ENCODE results near the gene CATSPER3. TPM values are rescaled to one million over a fixed set of nuclear protein-coding genes. Genes with fewer than 3 reads are reported as not detected.

The CATSPER3 gene
- total RNA-seq, 1 donor from 2014 or later: under 0.01 TPM

DNA sequence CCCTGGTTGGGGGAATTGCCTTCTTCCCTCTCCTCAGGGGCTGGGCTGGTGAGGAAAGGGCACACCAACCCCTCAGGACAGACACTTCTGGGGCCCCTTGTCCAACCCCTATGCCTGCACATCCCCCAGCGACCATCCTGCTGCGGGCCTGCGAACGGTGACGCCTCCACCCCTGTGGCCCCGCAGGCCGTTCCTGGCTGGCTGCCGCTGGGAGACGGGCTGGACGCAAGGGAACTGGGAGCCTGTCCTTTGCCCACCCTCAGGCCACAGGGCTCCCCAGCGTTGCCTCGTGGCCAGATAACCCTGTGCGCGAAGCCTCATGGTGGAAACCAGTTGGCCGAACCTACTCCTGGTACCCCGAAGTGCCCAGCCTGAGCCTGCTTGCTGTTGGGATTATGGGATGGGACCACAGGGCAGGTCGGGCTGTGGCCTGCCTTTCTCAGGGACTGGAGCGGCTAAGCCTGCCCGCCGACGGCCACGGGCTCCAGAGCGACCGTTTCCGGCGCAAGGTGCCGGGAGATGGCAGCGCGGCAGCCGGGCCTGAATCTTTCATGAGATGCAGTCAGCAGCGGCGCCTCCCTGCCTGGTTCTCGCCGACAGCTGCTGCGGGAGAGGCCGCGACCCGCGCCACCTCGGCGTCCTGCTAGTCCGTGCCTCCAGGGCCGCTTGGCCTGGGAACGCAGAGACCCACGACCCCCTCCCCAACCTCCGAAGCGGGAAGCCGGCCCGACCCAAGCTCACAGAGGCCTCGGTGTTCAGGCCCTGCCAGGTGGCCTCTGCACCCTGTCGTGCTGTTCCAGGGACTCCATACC is 72.8 kb downstream of the CATSPER3 start:
- no peak for DNase-seq (ENCODE audit: low read depth in 2 of 2)

DNA sequence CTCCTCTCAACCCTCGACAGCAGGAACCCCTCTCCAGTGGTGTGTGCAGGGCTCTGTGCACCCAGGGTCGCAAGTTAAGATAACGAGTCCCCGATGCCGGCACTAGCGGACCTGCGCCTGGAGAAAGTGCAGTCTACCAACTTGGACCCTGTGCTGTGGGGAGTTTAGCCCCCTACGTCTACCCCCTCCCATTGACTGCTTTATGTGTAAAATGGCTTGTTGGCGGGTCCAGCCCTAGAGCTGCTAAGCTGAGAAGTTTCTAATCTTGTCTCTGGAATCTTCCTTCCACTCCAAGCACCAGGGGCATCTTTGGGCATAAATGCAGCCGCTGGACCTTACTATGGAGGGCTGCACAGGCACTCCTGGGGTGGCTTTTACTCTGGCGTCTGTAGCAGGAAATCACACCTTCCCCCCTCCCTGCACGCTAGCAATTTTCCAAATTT is 73.5 kb downstream of the CATSPER3 start:
- no peak for DNase-seq (ENCODE audit: low read depth in 2 of 2)

DNA sequence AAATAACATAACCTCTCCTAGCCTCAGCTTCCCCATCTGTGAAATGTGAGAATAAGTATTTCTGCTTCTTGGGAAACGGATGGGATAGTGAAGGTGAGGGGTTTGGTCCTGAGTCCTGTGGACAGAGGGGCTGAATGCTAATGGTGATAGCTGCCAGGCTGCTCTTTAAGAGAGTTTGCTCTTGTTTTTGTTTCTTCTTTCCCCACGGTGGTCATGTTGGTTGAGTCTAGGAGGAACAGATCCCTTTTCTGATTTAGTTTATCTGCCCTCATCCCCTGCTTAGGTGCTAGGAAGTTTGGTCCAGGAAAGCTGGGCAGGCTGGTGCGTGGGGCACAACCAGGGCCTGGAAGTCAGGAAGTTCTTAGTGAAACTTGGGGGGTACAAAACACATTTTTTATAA is 74.0 kb downstream of the CATSPER3 start:
- no peak for DNase-seq (ENCODE audit: low read depth in 2 of 2)

DNA sequence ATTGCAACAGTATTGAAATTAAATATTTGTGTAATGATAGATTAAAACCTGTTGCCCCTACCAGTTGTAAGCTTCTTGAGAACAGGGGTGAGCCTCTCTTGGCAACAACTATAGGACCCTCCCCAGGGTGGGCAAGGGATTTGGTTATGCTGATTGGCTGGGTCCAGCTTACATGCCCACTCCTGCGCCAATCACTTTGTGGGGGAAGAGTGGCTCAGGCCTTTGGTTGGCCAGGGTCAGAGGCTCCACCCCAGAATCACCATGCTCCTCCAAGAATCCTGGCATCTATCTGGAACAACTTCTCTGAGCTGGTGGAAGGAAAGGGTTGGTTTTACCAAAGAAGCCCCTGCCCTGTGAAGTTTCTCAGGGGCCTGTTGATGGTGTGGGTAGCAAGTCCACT is 74.9 kb downstream of the CATSPER3 start:
- no peak for DNase-seq (ENCODE audit: low read depth in 2 of 2)

DNA sequence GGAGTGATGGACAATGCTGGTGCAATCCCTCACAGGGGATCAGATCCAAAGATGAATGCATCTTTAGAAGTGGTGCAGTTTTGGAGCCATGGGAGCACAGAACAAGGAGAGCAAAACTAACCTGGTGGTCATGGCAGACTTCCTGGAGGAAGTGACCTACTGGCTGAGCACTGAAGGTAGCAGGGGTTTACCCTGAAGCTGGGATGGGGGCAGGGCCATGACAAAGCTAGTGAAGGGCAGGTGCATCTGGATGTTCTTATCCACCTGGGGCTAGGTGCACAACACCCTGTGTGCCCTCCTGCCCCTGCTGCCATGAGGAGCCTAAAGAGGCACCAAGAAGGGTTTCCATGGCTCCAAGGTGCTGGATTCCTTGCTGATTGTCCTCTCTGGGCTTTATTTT is 77.8 kb downstream of the CATSPER3 start:
- no peak for DNase-seq (ENCODE audit: low read depth in 2 of 2)

DNA sequence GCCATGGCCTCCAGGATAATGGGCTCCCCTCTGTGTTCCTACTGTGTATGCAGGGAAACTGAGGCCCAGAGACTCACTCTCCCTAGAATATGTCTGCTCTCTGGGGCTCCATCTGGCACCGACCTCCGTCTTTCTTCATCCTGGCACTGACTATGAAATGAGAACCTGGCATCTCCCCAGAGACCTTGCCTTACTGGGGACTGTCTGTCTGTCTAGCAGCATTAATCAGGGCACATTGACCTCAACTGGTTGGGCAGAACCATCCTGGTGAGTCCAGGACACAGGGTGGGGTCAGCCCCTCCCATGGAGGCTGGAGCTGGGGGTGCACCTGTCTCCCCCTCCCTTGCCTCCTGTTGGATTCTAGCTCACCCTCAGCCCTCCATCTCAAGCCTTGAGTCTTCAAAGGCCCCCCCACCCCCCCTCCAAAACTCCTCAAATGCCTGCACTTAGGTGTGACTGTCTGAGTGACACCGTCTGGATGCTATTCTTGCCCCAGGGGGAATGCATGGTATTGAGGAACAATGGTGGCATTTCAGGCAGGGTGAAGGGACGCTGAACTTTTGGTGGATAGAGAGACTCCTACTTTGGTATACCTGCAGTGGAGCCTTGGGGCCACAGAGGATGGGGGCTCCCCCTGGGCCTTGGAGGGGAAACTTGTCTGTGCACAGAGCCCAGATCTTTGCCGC is 79.1 kb downstream of the CATSPER3 start:
- no peak for DNase-seq (ENCODE audit: low read depth in 2 of 2)

DNA sequence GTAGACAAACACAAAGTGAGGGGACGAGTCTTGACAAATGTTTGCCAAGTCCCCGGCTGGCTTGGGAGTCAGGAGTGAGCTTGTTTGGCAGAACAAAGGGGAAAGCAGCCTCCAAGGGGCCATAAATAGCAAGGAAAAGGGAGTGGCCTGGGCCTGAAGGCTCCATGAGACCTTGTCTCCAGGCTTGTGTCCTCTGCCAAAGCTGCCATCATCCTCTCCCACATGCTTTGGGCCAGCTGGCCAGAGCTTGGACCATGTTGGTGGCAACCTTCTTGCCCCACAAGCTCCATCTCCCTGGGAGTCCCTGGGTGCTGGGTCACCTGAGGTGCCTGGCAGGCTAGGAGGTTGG is 79.6 kb downstream of the CATSPER3 start:
- DNase-seq (ENCODE audit: low read depth in 2 of 2): no peak

DNA sequence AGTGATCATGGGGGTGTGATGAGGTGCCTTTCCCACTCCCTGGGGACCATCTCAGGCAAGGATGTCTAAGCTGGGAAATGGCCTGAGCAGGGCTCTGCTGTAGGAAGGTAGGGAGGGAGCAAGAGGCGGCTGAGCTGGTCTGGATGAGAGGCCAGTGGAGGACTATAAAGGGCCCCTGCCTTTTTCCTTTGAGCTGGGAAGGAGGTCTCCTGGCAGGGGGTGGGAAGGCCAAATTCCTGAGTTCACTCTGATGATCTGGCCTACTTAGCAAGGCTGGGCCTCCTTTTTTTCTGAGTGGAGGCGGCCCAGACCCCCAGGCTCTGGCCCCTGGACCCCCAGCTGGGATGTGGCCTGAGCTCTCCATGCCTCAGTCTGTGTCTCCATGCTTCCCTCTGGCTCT is 80.6 kb downstream of the CATSPER3 start:
- no peak for DNase-seq (ENCODE audit: low read depth in 2 of 2)

DNA sequence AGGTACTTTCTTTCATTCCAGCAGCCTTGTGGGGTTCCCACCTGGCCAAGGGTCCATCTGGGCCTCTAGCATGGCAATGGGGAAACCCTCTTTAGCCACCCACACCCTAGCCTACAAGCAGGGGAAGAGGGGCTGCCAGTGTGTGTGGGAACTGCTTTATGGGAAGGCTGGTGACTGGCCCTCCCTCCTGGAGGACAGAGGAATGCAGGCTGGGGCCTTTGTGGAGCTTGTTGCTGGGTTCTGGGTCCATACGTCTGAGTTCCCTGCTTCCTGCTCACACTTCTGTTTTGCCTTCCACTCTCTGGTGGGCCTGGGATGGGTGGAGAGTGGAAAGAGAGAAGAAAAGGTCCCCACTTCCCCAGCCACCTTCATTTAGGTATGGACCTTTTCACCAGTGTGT is 81.2 kb downstream of the CATSPER3 start:
- no peak for DNase-seq (ENCODE audit: low read depth in 2 of 2)

DNA sequence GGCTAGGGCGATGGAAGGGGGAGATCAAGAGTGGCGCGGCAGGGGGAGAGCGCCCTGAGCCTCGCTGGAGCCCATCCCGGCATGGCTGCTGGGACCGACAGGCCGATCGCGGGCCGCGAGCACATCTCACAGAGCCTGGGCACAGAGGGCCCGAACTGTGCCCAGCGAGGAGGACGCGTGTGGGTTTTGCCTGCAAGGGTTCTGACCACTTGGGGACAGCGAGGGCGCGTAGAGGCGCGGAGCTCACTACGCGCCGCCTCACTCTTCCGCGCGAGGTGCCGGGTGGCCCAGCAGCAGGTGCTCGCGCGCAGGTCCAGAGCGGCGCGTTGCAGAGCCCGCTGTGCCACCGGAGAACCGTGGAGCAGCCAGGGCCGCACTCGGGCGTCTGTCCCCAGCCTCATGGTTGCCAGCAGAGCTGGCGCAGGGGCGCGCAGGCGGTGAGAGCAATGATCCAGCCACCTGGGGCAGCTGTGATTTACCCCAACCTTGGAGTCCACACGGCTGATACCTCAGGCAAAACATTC is 82.6 kb downstream of the CATSPER3 start:
- DNase-seq (ENCODE audit: low read depth in 2 of 2): no peak

DNA sequence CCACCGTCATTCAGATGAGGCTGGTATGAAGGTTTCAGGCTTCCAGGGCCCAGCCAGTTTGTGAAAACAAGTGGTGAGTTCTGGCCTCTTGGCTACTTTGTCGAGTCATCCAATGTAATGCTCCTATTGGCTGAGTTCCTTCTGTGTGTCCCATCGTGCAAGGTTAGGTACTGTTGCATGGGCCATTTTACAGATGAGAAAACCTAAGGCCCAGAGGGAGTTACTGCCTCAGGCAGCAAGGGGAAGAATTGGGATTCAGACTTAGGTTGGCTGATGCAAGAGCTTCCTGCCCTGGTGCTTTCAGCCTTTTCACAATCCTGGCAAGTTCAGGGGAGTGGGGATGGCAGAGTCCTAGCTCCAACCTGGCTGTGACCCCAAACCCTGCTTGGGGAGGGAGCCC is 83.7 kb downstream of the CATSPER3 start:
- DNase-seq (ENCODE audit: low read depth in 2 of 2): no peak

DNA sequence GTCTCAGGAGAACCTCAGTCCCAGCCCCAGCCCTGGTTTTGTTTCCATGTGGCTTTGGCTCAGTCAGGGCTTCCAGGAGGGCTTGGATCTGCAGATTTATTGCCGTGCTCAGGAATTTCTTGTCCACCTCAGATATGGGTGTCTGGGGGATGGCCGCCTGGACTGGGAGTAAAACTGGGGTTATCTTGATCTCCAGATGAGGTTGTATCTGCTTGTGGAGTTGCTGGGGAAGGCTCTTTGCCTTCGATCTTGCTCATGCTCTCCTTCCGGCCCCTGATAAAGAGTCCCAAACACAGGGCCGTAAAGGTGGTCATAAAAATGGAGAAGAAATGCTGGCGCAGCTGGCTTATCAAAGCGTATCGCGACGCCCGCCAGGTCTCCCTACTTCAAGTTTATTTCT is 84.2 kb downstream of the CATSPER3 start:
- no peak for DNase-seq (ENCODE audit: low read depth in 2 of 2)

DNA sequence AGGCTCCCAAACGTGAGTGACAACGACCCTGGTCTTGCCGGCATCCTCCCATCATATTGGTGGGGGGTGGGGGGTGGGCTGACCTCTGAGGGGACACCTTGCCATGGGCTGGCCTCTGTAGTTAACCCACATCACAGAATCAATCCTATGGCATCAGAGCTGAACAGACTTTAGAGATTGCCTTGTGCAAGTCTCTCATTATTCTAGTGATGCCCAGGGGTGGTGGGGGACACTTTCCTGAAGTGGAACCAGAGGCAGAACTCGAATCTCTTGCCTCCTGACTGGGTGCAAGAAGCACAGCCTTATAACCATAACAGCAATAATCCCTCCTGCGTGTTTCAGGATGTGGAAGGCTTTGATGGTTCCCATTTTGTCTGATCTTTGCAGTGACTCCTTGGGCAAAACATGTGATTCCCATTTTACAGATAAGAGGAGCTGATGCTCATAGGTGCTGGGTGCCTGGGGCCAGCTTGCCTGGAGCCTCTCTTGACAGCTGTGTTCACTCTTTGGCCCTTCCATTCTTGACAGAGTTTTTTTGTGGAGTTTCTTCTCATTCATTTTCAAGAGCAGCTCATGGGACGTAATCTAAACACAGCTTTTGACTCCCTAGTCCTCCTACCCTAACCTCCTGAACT is 84.9 kb downstream of the CATSPER3 start:
- no peak for DNase-seq (ENCODE audit: low read depth in 2 of 2)

DNA sequence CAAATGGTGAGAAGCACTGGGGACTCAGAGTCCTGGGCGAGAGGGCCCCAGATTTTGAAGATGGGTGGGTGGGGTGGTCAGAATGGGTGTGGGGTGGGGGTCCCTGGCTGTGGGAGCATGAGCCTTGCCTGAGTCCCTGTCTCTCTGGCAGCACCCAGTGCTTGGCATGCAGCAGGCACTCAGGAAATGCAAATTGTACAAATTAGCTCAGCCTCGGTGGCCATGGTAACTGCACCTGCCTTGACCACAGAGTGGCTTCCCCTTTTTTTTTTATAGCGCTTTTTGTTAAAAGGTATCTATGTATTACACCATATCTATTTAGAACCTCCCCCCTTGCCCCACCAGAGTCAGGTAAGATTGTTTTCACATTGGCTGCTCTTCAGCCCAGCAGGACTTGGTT is 85.6 kb downstream of the CATSPER3 start:
- DNase-seq (ENCODE audit: low read depth in 2 of 2): no peak

DNA sequence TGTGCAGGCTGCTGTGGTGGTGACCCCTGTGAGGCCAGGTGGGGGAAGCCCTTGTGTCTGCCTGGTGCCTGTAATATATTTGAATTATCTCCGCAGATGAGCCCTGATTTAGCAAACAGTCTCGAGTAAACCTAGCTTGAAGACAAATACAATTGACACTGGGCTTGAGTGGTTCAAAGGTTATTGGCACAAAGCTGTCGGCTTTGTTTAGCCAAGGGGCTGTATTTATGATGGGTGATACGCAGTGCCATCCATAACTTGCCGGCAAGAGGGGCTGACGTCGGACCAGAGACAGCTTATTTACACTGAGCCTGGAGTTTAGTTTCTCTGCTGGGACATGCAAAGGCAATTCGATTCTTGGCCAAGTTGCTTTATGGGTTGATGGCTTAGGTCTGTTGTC is 86.3 kb downstream of the CATSPER3 start:
- DNase-seq (ENCODE audit: low read depth in 2 of 2): no peak

DNA sequence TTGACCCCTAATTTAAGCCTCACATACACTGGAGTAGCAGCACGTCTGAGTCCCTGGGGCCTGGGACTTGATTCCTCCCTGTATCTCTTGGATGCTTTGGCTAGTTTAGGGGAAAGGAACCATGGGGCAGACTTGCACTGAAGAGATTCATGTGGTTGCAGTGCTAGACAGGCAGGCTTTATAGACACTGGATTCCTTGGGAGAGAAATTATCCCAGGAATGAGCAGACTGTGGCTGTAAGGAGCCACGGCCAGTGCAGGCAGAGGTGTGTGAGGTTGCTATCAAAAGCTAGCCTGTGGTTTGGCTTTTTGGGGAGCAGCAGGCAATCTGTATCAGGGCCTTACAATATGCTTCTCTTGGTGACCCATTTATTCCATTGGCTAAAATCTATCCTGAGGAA is 86.8 kb downstream of the CATSPER3 start:
- DNase-seq (ENCODE audit: low read depth in 2 of 2): no peak

DNA sequence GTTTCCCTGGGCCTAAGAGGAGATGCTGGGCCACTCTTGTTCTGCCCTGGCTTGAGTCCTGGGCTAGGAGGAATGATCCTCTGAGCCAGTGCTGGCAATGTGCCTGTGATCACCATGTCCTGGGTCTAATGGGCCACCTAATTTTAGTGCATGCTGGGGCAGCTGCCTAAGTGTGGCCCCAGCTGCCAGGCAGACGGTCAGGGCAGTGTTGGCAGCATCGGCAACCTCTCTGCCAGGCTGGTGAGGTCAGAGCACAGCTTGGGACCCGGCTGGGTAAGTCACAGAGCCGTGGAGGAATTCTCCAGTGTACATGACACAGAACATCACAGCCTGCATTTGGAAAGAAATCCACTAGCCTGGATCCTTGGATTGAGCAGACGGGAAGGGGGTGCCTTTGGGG is 87.7 kb downstream of the CATSPER3 start:
- no peak for DNase-seq (ENCODE audit: low read depth in 2 of 2)

DNA sequence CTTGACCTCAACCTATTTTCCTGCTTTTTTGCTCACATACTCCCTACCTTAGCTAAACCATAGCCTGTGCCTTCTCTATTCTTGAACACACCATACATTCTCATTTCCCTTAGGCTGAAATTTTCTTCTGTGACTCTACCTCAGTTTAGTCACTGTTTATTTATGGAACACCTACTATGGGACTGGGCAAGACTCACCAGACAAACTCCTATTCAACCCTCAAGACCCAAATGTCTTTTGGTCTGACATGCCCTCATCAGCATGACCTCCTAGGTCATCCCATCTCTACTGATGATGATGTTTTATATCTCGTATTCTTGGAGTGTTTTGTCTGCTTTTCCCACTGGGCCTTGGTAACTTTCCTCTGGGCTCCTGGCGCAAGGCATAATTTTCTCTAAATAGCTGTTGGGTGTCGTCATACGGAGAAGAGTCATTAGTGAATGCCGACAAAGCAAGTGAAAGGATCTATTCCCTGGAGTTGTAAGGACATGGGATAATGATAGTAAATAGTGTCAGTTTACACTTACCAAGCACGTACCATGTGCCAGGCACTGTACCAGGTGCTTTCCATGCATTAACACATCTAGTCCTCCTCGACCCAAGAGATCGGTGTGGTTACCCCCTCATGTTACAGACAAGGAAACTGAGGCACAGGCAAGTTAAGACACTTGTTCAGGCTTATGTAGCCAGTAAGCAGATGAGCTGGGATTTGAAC is 88.8 kb downstream of the CATSPER3 start:
- no peak for DNase-seq (ENCODE audit: low read depth in 2 of 2)

DNA sequence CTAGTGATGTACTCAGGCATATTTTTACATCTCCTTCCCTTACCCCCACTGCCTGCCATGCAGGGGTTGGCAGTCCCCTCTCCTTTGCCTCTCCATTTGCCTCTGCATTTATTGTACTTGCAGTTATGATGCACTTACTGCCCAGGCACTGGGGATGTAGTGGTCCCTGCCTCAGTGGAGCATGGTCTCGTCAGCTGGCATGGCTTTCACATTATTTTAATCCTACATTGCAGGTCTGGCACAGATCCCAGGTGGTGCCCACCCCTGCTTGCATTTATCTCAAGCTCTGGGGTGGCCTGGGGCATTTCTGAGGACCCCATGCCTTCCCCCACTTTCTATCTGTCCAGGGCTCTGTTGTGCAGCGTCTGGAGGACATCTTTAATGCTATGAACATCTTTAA is 89.5 kb downstream of the CATSPER3 start:
- DNase-seq (ENCODE audit: low read depth in 2 of 2): no peak

DNA sequence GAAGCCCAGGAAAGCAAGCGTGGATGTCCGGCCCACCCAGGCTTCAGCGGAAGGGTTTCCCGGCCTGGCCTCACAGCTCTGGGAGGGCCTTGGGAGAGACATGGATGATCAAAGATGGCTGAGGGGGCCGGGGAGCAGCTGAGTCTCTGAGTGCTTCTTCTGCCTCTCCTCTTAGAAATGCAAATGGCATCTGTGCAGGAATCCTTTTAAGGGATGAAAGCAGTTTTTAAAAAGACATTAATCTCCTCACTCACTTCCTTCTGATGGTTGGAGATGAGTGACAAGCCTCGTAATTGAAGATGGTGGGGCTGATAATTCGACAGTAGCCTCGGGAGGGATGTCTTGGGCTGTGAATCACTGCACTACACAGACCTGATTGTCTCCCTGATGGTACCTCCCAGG is 90.6 kb downstream of the CATSPER3 start:
- DNase-seq (ENCODE audit: low read depth in 2 of 2): no peak

DNA sequence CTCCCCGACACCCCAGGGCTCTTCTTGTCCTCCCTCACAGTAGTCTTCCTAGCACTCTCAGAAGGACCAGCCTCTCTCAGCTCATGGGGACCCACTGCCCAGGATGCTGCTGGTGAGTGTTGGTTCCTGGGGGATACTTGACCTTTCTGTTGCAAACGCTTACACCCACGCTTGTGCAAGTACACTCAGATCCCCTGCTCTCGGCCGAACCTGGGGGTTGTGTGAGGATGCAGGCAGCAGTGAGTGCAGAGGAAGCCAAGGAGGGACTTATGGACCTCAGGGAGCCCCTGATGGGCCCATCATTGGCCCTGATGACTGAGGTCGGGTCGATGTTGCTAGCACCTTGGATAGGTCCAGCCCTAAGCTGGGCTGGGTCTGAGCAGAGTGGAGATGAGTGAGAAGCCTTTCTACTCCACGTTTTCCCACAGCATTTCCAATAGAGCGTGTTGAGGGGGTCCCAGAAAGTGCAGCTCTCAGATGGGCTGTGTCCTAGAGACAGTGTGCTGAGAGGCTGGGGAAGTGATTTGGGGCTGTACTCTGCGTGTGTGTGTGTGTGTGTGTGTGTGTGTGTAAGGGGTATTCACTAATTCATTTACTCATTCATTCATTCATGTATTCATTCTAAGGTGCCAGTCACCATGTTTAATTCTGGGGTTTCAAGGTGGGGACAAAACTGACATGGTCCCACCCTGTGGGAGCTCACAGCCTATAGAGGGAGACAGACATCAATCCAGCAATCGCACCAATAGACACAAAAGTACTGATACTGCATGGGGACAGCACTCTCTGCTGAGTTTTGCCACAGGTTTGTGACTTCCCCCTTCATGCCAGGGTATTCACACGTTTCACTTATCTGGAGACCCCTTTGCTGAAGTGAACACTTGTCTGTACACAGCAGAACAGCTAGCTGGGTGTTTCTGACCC is 91.6 kb downstream of the CATSPER3 start:
- no peak for DNase-seq (ENCODE audit: low read depth in 2 of 2)
